Spleen (tissue), 11 donors: ENCODE measurements around the gene ARF3. TPM values are rescaled to one million over a fixed set of nuclear protein-coding genes. Genes with fewer than 3 reads are reported as not detected.

Source experiments
- DNase-seq: peaks from one replicate; pipeline ENCODE4 v3.0.0-alpha.2; 2020
- H3K27ac ChIP-seq, 8 donors: fragments of 200-600 bp; sonication (generic) in 7 of 8; 1 replicate in 4 of 8; 2 replicates in 4 of 8; pipeline versions ENCODE4 v1.5.0 to v1.8.0; 2016 to 2021; ENCODE audit warnings: inconsistent platforms in 4 of 8, mild to moderate bottlenecking in 4 of 8, moderate library complexity in 1 of 8
- H3K27me3 ChIP-seq, 7 donors: fragments of 200-600 bp; sonication (generic) in 6 of 7; replicated peaks in 1 of 7; 1 replicate in 4 of 7; 2 replicates in 3 of 7; pipeline versions ENCODE4 v1.5.0 to v1.8.0; 2016 to 2021; ENCODE audit warnings: inconsistent platforms in 3 of 7, mild to moderate bottlenecking in 1 of 7
- H3K36me3 ChIP-seq, 6 donors: fragments of 200-600 bp; sonication (generic) in 5 of 6; 1 replicate in 4 of 6; 2 replicates in 2 of 6; pipeline versions ENCODE4 v1.5.0 to v1.8.0; 2016 to 2021; ENCODE audit warnings: inconsistent platforms in 2 of 6
- H3K4me1 ChIP-seq, 6 donors: fragments of 200-600 bp; sonication (generic) in 5 of 6; 1 replicate in 3 of 6; 2 replicates in 3 of 6; pipeline versions ENCODE4 v1.5.0 to v1.8.0; 2016 to 2021; ENCODE audit warnings: inconsistent platforms in 3 of 6
- H3K4me3 ChIP-seq, 8 donors: fragments of 200-600 bp; sonication (generic) in 7 of 8; 1 replicate in 4 of 8; 2 replicates in 4 of 8; pipeline versions ENCODE4 v1.5.0 to v1.8.0; 2016 to 2021; ENCODE audit warnings: inconsistent platforms in 4 of 8, mild to moderate bottlenecking in 4 of 8, moderate library complexity in 2 of 8
- H3K9me3 ChIP-seq, 8 donors: fragments of 200-600 bp; sonication (generic) in 7 of 8; 1 replicate in 4 of 8; 2 replicates in 4 of 8; pipeline versions ENCODE4 v1.5.0 to v1.8.0; 2016 to 2021; ENCODE audit warnings: inconsistent platforms in 4 of 8
- CTCF ChIP-seq, 11 experiments: fragments of 200-600 bp in 7 of 11; fragments of 450-650 bp in 4 of 11; sonication (generic) in 4 of 11; IDR thresholded peaks in 8 of 11; conservative IDR thresholded peaks in 3 of 11; 1 replicate in 7 of 11; 2 replicates in 4 of 11; pipeline versions ENCODE4 v1.4.0 to v1.8.0; 2016 to 2021; ENCODE audit warnings: antibody characterized with exemption in 11 of 11, inconsistent platforms in 4 of 11, mild to moderate bottlenecking in 1 of 11
- POLR2A ChIP-seq, 3 donors: fragments of 450-650 bp; IDR thresholded peaks; one replicate each; pipeline ENCODE4 v1.5.1; 2017; ENCODE audit warnings: antibody characterized with exemption in 3 of 3, mild to moderate bottlenecking in 1 of 3
- POLR2AphosphoS5 ChIP-seq, 3 donors: sonication (generic); formaldehyde crosslinking; IDR thresholded peaks; one replicate each; pipeline ENCODE4 v1.5.1; 2017; ENCODE audit warnings: antibody characterized with exemption in 3 of 3
- WGBS, 5 donors: extraction: QIAGEN DNeasy Blood & Tissue Kit in 3 of 5; methylation state at CpG; one replicate each; pipeline versions ENCODE4 v1.1.5 to v1.1.7; 2013 to 2018; 5-methylcytosine and 5-hydroxymethylcytosine counted together
- intact Hi-C: fragments of 100-400 bp; cut with DNase I; formaldehyde crosslinking; loops from one replicate; pipeline ENCODE4 v1.15.0; 2023; ENCODE audit warnings: low total_unique reads
- polyA plus RNA-seq, 3 donors: library from polyadenylated mRNA; stranded (reverse); fragments of 200-250 nt; gene quantifications; one replicate each; pipeline ENCODE4 v1.2.1, GENCODE V29; 2013
- total RNA-seq, 7 donors: library from RNA; depleted of rRNA in 3 of 7; stranded (reverse); fragments of >200 nt in 3 of 7; fragmentation: NEBNext Ultra II Directional in 4 of 7; extraction: Animal tissue kit (Norgen Biotek cat#: 25700) in 4 of 7; gene quantifications; one replicate each; pipeline versions ENCODE4 v1.1.0 to v1.2.1, GENCODE V29; 2016 to 2021
- donor health status: healthy with polysubstance abuse.
- donor health status: DM: no; HTN: no; CAD: no; lungs with moderate emphysema.
- donor health status: DM: no; HTN: no; CAD: no.
- donor health status: Bipolar disorder and iron deficiency.
- donor health status: healthy.
- donor health status: DM: no; HTN: no; CAD: no.
- donor health status: DM: yes; HTN: yes; CAD: no.

The ARF3 gene
- total and polyA plus RNA-seq, 10 donors: 22.2 to 152 (median 80.5) TPM

- DNase-seq: no peak
- TF ChIP-seq CTCF (IDR thresholded peaks at IDR 0.05 in 8 of 11, conservative IDR thresholded peaks at IDR 0.05 in 3 of 11) (peak in 1 of 11 experiments; percentile 23), POLR2A (IDR thresholded peaks at IDR 0.05) (no peak), POLR2AphosphoS5 (IDR thresholded peaks at IDR 0.05) (peak; percentile 8 to 67 (median 36))
- 1 to 3% (median 2%) methylated on average over 28 to 91 of the region's 91 CpGs for WGBS, 5 donors
- peak overlapping the region in 7 of 8 donors; percentile 12 to 74 (median 45) for H3K4me3 ChIP-seq
- H3K27me3 ChIP-seq: peaks cover 0 to 97% (median 63%) of the 10 kb centered on the region in 7 donors
- peaks cover 37 to 50% (median 44%) of the 10 kb centered on the region in 6 donors for H3K4me1 ChIP-seq
- H3K36me3 ChIP-seq: no peaks in the 10 kb centered on the region
- intact Hi-C loops: no loop called here
- H3K27ac ChIP-seq: peak overlapping the region in 4 of 8 donors; percentile 13 to 76 (median 62)
- H3K9me3 ChIP-seq: no peaks in the 10 kb centered on the region
Measured at GRCh38 chr12:48980953-48981756, 23.9 kb upstream of the ARF3 start.

- peaks cover 0 to 97% (median 63%) of the 10 kb centered on the region in 7 donors for H3K27me3 ChIP-seq
- peak overlapping the region; percentile 23 to 74 (median 44) for H3K4me3 ChIP-seq
Measured at GRCh38 chr12:48980389-48980952, 23.2 kb upstream of the ARF3 start.

GRCh38 chr12:48979602-48980388 lies 22.5 kb upstream of the ARF3 start:
- 0 to 3% (median 2%) methylated on average over 39 to 55 of the region's 55 CpGs for WGBS, 5 donors
- intact Hi-C loops: no loop called here
- no peaks in the 10 kb centered on the region for H3K9me3 ChIP-seq
- H3K4me1 ChIP-seq: peaks cover 37 to 50% (median 44%) of the 10 kb centered on the region in 6 donors
- H3K4me3 ChIP-seq: peak overlapping the region; percentile 23 to 74 (median 44)
- no peaks in the 10 kb centered on the region for H3K36me3 ChIP-seq
- peak; percentile 86 for DNase-seq
- H3K27me3 ChIP-seq: peaks cover 0 to 98% (median 63%) of the 10 kb centered on the region in 7 donors
- TF ChIP-seq POLR2AphosphoS5 (IDR thresholded peaks at IDR 0.05): peak in 2 of 3 donors; percentile 19 to 52
- no peak for TF ChIP-seq POLR2A (IDR thresholded peaks at IDR 0.05)
- peak overlapping the region in 5 of 8 donors; percentile 13 to 76 (median 57) for H3K27ac ChIP-seq

More at GRCh38 chr12:48980389-48980952, 23.2 kb upstream of the ARF3 start:
- intact Hi-C loops: no loop called here
- TF ChIP-seq POLR2A (IDR thresholded peaks at IDR 0.05): no peak
- TF ChIP-seq CTCF (IDR thresholded peaks at IDR 0.05 in 8 of 11, conservative IDR thresholded peaks at IDR 0.05 in 3 of 11): no peak
- TF ChIP-seq POLR2AphosphoS5 (IDR thresholded peaks at IDR 0.05): no peak
- no peaks in the 10 kb centered on the region for H3K36me3 ChIP-seq
- WGBS, 5 donors: 1 to 4% (median 3%) methylated on average over 40 to 46 of the region's 46 CpGs
- DNase-seq: no peak
- H3K27ac ChIP-seq: peak overlapping the region in 5 of 8 donors; percentile 13 to 76 (median 57)
- H3K4me1 ChIP-seq: peaks cover 37 to 50% (median 44%) of the 10 kb centered on the region in 6 donors
- H3K9me3 ChIP-seq: no peaks in the 10 kb centered on the region
